ENCODE data around the gene CA5A. TPM values are rescaled to one million over a fixed set of nuclear protein-coding genes. Genes with fewer than 3 reads are reported as not detected.
A peak's percentile ranks its signal among the peaks of the same experiment; 100 is the strongest.
"Not testable (repeated sequence)": the region's sequence is repeated elsewhere in the genome, so short reads cannot be mapped to it uniquely, and the experiment has no call there.

The CA5A gene
- total RNA-seq, 3 donors from 2014 or later (not counting 1 experiment from before 2014, with no cell fraction given), result not detected

- intact Hi-C loops (cut with micrococcal nuclease), result no loop called here
- no peaks in the 10 kb centered on the region for H3K36me3 Mint-ChIP-seq
- ATAC-seq, result no peak
- H3K4me1 Mint-ChIP-seq, result no peaks in the 10 kb centered on the region
- H3K4me3 Mint-ChIP-seq, result no peak overlapping the region
- no peaks in the 10 kb centered on the region for H3K9me3 Mint-ChIP-seq
- Histone ChIP-seq H3K27ac (ENCODE audit: low read length) (no peak overlapping the region), H3K36me3 (ENCODE audit: control insufficient read depth, insufficient read depth, low read length) (no peaks in the 10 kb centered on the region), H3K9me3 (ENCODE audit: control insufficient read depth, insufficient read depth, low read length) (no peaks in the 10 kb centered on the region), H3K27me3 (ENCODE audit: control insufficient read depth, insufficient read depth, low read length) (no peaks in the 10 kb centered on the region), H3K4me3 (ENCODE audit: low read length) (no peak overlapping the region), H3K4me1 (ENCODE audit: control insufficient read depth, insufficient read depth, low read length) (no peaks in the 10 kb centered on the region)
- no peaks in the 10 kb centered on the region for H3K27me3 Mint-ChIP-seq (ENCODE audit: low read depth in 2 of 2)
- TF ChIP-seq CTCF (IDR thresholded peaks at IDR 0.05), result no peak
- H3K27ac Mint-ChIP-seq, result no peak overlapping the region
- WGBS (ENCODE audit: insufficient coverage), result 89% methylated on average over 3 of the region's 3 CpGs
- no peak for DNase-seq
These were observed 3.2 kb downstream of the CA5A start for GRCh38 chr16:87933140-87933495.

- H3K4me3 ChIP-seq (ENCODE audit: low read length); intact Hi-C loops (cut with micrococcal nuclease); H3K36me3 Mint-ChIP-seq; H3K27ac Mint-ChIP-seq; H3K4me3 Mint-ChIP-seq; H3K27me3 ChIP-seq (ENCODE audit: control insufficient read depth, insufficient read depth, low read length); H3K4me1 Mint-ChIP-seq; ATAC-seq; H3K9me3 ChIP-seq (ENCODE audit: control insufficient read depth, insufficient read depth, low read length); DNase-seq; H3K36me3 ChIP-seq (ENCODE audit: control insufficient read depth, insufficient read depth, low read length); H3K9me3 Mint-ChIP-seq; H3K27me3 Mint-ChIP-seq (ENCODE audit: low read depth in 2 of 2); H3K27ac ChIP-seq (ENCODE audit: low read length); H3K4me1 ChIP-seq (ENCODE audit: control insufficient read depth, insufficient read depth, low read length): not testable (repeated sequence)
- 93% methylated on average over 16 of the region's 17 CpGs for WGBS (ENCODE audit: insufficient coverage)
These were observed 3.7 kb downstream of the CA5A start for GRCh38 chr16:87932475-87933139.

- Histone ChIP-seq H3K4me3 (ENCODE audit: low read length) (no peak overlapping the region), H3K4me1 (ENCODE audit: control insufficient read depth, insufficient read depth, low read length) (peaks cover 1% of the 10 kb centered on the region), H3K27me3 (ENCODE audit: control insufficient read depth, insufficient read depth, low read length) (peaks cover 4% of the 10 kb centered on the region), H3K36me3 (ENCODE audit: control insufficient read depth, insufficient read depth, low read length) (no peaks in the 10 kb centered on the region), H3K27ac (ENCODE audit: low read length) (no peak overlapping the region), H3K9me3 (ENCODE audit: control insufficient read depth, insufficient read depth, low read length) (no peaks in the 10 kb centered on the region)
- no peak for TF ChIP-seq CTCF (IDR thresholded peaks at IDR 0.05)
- Mint-ChIP-seq H3K9me3 (no peaks in the 10 kb centered on the region), H3K4me1 (no peaks in the 10 kb centered on the region), H3K27me3 (ENCODE audit: low read depth in 2 of 2) (peaks cover 0 to 5% of the 10 kb centered on the region in 2 donors), H3K4me3 (no peak overlapping the region), H3K36me3 (no peaks in the 10 kb centered on the region), H3K27ac (no peak overlapping the region)
- intact Hi-C loops (cut with micrococcal nuclease), result no loop called here
- peak in 1 of 3 donors; percentile 56 for ATAC-seq
- no peak for DNase-seq
- WGBS (ENCODE audit: insufficient coverage), result 82% methylated on average over 17 of the region's 17 CpGs
These were observed 4.8 kb downstream of the CA5A start for GRCh38 chr16:87931504-87931903.

GRCh38 chr16:87930456-87930855 lies 5.9 kb downstream of the CA5A start:
- TF ChIP-seq CTCF (IDR thresholded peaks at IDR 0.05), result no peak
- intact Hi-C loops (cut with micrococcal nuclease), result no loop called here
- no peak overlapping the region for H3K4me3 Mint-ChIP-seq
- no peak overlapping the region for H3K27ac Mint-ChIP-seq
- H3K36me3 ChIP-seq (ENCODE audit: control insufficient read depth, insufficient read depth, low read length), result no peaks in the 10 kb centered on the region
- 70% methylated on average over 10 of the region's 11 CpGs for WGBS (ENCODE audit: insufficient coverage)
- H3K4me3 ChIP-seq (ENCODE audit: low read length), result no peak overlapping the region
- H3K27ac ChIP-seq (ENCODE audit: low read length), result no peak overlapping the region
- no peaks in the 10 kb centered on the region for H3K36me3 Mint-ChIP-seq
- no peaks in the 10 kb centered on the region for H3K4me1 Mint-ChIP-seq
- no peaks in the 10 kb centered on the region for H3K9me3 Mint-ChIP-seq
- no peak for DNase-seq
- H3K4me1 ChIP-seq (ENCODE audit: control insufficient read depth, insufficient read depth, low read length), result peaks cover 8% of the 10 kb centered on the region
- ATAC-seq, result no peak
- peaks cover 0 to 9% of the 10 kb centered on the region in 2 donors for H3K27me3 Mint-ChIP-seq (ENCODE audit: low read depth in 2 of 2)
- H3K27me3 ChIP-seq (ENCODE audit: control insufficient read depth, insufficient read depth, low read length), result peaks cover 7% of the 10 kb centered on the region
- no peaks in the 10 kb centered on the region for H3K9me3 ChIP-seq (ENCODE audit: control insufficient read depth, insufficient read depth, low read length)
